IPS-11a (cell line): ENCODE data around the gene CIC.

Experiments used
- H3K4me3 ChIP-seq: one replicate; pipeline ENCODE4 v1.5.1; 2013; ENCODE audit warnings: low read depth, low read length, control low read depth

The CIC gene

GRCh38 chr19:42275103-42275502 lies 6.1 kb downstream of the CIC start:
- H3K4me3 ChIP-seq, result no peak overlapping the region

- no peak overlapping the region for H3K4me3 ChIP-seq
These were observed 6.5 kb downstream of the CIC start for GRCh38 chr19:42275517-42275916.

DNA sequence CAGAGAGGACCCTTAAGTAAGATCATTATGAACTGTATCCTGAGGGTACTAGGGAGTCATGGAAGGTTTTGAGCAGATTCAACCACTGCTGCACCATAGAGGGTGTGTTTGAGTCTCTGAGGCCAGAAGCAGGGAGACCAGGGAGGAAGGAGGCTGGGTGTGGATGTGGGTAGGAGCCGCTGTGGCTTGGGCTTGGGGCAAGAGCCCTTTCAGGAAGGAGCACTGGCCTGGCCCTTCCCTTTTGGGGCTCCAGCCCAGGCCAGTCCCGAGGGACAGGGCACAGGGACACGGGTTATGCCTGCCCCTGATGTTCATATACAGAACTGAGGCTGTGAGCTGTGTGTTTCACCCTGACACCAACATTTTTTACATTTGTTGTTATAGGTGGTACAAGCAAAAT lies 7.2 kb downstream of the CIC start:
- no peak overlapping the region for H3K4me3 ChIP-seq

- no peak overlapping the region for H3K4me3 ChIP-seq
These were observed 7.8 kb downstream of the CIC start for GRCh38 chr19:42276821-42277220.

DNA sequence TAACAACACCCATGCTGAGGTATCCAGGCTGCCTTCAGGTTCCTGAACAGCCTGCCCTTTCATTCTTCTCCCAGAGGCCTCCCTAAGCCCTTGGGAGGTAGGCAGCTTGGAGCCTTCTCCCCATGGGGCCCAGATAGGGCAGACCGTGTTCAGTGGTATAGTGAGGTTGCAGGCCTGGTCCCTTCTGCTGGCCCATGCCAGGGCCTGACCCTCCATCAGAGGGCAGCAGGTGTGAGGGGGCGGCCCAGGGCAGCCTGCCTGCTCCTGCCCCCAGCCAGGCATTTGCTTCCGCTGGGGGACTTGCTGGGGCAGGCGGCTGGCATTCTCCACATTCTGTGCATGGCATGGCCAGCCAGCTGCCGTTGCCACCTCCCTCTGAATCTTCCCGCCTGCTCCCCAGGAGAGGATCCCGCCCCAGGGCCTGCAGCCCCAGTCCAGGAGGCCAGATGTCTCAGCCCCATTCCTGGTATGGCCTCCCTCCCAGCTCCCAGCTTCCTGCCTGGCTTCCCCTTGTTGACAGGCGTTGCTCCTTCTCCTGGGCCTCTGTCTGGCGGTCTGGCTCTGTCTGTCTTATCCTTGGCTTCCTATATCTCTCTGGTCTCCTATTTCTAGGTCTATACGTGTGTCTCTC lies 8.9 kb downstream of the CIC start:
- no peak overlapping the region for H3K4me3 ChIP-seq

DNA sequence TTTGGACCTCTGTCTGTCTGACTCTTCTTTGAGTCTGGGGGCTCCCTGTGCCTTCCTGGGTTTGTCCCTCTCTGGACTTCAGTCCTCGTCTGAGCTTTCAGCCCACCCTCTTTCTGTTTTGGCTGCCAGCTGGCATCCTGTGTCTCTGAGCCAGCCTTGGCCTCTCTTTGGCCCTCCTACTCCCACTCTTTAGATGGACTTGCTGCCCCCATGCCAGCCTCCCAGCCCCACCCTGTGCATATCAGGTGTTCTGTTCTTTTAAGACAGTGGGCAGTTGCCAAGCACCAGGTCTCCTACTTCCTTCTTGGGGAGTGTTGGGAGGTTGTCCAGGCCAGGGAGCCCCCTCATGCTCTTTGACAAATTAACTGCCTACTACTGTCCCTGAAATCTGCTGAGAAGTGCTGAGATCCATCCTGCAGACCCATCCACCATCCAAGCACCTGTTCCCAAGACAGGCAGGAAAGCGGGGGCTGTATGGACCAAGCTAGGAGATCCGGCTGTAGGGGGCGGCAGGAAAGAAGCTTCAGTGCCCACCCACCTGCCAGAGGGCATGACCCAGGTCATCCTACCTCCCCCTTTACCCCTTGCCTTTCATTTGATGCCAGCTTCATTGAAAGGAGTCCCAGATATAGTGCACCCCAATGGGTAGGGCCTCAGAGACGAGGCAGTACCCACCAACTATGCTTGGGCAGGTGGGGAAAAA lies 9.6 kb downstream of the CIC start:
- no peak overlapping the region for H3K4me3 ChIP-seq

- H3K4me3 ChIP-seq, result peak overlapping the region; percentile 53
These were observed 10.3 kb downstream of the CIC start for GRCh38 chr19:42279155-42279901.

- peak overlapping the region; percentile 53 for H3K4me3 ChIP-seq
These were observed 11.1 kb downstream of the CIC start for GRCh38 chr19:42279902-42280814.

GRCh38 chr19:42280815-42281145 lies 11.7 kb downstream of the CIC start:
- H3K4me3 ChIP-seq, result peak overlapping the region; percentile 53

- H3K4me3 ChIP-seq, result peak overlapping the region; percentile 20
These were observed 12.2 kb downstream of the CIC start for GRCh38 chr19:42281146-42281826.

DNA sequence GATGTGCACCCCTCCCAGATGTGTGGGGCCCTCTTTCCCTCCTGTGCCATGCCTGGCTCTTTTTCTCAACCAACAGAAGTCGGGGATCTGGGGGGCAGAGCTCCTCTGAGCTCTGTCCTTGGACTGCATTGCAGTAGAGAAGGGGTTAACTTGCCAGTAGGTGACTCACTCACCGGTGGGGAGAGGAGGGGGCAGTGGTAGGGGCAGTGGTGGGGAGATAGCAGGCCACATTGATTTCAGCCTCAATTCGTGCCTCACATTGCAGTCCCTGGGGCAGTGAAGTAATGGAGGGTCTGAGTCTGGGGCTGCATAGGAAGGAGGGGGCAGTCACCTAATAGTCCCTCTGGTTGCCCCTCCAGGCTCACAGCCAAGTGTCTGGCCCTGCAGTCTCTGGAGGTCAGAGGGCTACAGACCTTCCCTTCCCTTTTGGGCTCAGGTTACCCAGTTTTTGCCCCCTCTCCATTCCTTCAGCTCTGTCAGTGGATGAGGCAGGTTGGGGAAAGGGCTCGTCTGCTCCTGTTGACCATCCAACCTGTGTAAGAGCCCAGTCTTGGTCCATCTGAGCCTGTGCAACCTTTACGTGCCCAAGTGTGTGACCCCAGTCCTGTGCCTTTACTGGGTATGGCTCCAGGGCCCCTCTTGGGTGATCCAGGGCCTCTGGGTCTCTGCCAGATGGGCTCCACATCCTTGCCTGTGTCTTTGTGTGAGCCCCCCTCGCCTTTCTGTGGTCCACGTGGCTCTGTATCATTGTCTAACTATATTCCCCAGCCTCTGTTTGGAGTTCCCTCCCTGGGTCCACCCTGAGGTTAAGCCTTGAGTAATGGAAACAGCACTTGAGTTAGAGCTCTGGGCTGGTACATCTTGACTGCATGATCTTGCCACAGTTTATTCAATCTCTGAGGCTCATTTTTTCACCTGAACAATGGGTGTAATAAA lies 13.0 kb downstream of the CIC start:
- H3K4me3 ChIP-seq, result no peak overlapping the region

DNA sequence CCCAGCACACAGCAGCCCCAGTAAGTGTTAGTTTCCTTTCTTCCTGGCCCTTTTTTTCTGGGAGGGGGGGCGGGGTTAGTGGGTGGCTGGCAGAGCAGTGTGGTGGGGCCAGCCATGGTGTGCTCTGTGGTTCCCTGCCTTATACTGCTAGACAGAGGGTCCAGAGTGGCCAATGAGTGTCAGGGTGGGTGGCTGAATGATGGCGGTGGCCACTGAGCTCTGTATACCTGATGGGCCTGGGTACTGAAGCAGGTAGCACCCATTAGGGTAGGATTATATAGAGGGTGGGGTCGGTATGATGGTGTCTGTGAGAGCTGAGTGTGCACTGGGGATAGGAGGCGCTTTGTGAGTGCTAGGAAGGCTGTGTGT lies 13.8 kb downstream of the CIC start:
- no peak overlapping the region for H3K4me3 ChIP-seq

DNA sequence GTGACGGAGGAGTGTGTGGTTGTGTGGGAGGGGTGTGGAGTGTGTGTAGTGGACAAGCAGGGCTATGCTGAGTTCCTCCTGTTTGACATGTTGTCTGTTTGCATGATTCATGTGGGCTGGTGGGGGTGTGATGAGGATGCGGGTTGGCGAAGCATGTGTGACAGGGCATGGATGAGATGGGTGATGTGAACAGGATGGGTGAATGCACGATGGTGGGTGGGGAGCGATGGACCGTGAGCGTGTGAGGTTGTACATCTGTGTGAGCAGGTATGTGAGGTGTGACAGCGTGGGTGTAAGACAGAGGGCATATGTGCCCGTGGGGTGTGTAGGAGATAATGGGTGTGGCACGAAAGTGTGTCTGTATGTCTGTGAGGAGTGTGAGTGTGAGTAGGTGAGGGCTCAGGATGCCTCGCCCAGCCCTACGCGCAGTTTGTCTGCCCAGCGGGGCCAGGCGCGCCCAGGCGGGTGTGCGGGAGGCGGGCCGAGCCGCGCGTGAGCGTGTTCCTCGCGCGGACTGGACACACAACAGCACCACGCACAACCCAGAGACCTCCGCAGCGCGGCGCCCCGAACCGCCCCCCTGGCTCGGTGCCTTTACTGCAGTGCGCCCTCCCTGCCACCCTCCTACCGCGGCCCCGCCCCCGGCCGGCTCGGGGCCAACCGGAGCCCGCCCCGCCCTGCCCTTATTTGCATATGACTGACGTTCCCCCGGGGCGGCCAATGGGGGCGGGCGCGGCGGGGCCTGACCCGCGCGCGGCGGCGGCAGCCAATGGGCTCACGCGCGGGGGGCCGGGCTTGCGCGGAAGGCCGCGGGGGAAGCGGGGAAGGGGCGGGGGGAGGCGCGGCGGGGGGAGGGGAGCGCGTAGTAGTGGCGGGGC lies 14.4 kb downstream of the CIC start:
- peak overlapping the region; percentile 42 for H3K4me3 ChIP-seq

GRCh38 chr19:42284066-42284501 lies 15.0 kb downstream of the CIC start:
- peak overlapping the region; percentile 24 for H3K4me3 ChIP-seq

GRCh38 chr19:42284591-42285341 lies 15.7 kb downstream of the CIC start:
- H3K4me3 ChIP-seq, result peak overlapping the region; percentile 60

DNA sequence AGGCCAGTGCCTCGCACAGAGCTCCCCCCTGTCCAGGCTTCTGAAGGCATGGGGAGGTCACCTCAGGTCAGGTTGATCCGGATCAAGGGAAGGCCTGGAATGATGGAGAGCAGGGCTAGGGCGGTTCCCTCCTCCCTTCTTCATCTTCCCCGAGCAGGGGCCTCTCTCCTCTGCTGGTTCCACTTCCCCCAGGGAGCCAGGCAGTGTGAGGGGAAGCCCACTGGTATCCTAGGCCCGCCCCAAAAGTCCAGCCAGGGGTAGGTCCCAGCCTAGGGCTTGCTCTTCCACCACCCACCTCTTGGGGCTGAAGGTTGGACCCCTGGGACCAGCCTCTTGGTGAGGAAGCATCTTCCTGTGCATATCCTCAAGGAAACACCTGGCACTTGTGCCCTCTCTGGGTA lies 16.5 kb downstream of the CIC start:
- no peak overlapping the region for H3K4me3 ChIP-seq

GRCh38 chr19:42285988-42286348 lies 16.9 kb downstream of the CIC start:
- H3K4me3 ChIP-seq, result no peak overlapping the region
